ENCODE results near the gene TRA2A.

Gene TRA2A

GRCh38 chr7:23471106-23471859, 60.5 kb downstream of the TRA2A start:
- in situ Hi-C loops (cut with MboI; ENCODE audit: low sequenced_read_pairs), result no loop called here

DNA sequence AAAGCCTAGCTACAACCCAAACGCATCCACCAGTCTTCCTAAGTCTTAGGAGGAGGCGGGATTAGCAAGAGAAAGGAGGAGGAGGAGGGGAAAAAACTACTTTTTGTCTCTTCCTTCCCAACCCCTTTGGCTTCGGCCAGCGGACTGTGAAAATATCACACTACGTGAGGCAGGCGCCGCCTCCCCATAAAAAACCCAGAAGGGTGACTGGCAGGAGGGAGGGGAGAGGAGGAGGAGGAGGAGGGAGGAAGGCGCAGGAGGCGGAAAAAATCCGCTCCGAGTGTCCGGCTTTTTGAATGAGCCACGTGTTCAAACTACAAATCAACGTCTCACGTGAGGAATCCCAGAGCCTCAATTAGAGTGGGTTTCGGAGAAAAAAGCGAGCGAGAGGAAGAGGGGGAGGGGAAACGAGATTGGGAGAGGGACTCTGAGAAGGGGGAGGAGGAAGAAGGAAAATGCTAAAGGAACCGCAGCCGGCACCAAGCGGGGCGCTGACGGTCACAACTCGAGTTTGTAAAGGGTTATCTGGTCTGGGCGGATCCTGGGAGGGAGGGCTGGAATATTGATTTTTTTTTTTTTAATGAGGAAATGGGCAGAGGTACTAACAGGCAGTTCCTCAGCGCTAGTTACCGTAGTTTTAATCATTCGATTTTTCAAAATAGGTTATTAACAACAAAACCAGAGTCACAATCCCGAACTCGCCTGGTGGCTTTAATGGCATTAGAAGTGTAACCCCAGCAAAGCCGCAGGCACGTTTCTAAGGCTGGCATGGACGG, 61.3 kb downstream of the TRA2A start, which contains the start of gene IGF2BP3:
Gene IGF2BP3, minus strand, starts transcription at position 162 of the 776 bp plus-strand sequence. CDS start 381 bp downstream, outside the sequence.
- in situ Hi-C loops (cut with MboI; ENCODE audit: low sequenced_read_pairs), result no loop called here

DNA sequence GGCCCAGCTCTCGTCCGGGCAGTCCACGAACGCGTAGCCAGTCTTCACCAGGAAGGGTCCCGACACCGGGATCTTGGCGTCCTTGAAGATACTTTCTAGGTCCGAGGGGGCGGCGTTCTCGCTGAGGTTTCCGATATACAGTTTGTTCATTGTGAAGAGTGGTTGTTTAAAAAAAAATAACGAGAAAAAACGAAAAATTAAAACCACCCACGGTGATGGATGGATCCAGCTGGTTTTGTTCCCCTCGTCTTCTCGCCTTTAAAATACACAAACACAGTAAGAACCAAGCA, 61.9 kb downstream of the TRA2A start:
- in situ Hi-C loops (cut with MboI; ENCODE audit: low sequenced_read_pairs), result no loop called here

- in situ Hi-C loops (cut with MboI; ENCODE audit: low sequenced_read_pairs), result no loop called here
These were observed 62.4 kb downstream of the TRA2A start for GRCh38 chr7:23469150-23469960.

- in situ Hi-C loops (cut with MboI; ENCODE audit: low sequenced_read_pairs), result no loop called here
These were observed 63.1 kb downstream of the TRA2A start for GRCh38 chr7:23468526-23469149.

DNA sequence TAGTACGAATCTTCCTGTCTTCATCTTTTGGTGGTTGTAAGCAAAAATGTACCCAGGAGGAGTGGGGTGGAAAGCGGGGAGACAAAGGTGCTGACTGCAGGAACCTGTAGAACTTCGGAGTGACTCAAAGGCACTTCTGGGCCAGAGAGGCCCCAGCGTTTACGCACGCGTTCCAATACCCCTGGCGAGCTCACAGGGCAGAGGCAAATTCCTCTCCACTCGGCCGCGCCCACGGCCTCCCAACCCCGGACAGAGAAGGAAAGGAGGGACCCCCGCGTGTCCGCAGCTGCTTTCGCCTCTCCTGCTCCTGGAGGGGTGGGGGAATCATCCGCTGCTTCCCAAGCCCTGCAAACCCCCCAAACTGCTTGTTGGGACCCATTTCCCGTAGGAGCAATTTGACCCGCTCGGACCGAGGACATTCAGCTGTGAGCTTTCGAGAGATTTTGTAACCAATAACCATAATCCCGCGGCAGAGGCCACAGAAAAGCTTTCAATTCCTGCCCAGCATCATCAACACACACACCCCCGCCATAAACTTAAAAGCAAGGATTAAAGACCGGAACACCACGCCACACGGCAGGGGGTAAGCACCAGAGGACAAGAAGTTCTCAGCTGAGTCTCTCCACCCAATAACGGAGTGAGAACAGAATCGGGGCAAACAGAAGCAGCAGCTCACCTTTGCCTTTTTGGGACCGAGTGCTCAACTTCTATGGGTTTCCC, 63.8 kb downstream of the TRA2A start:
- in situ Hi-C loops (cut with MboI; ENCODE audit: low sequenced_read_pairs), result no loop called here

DNA sequence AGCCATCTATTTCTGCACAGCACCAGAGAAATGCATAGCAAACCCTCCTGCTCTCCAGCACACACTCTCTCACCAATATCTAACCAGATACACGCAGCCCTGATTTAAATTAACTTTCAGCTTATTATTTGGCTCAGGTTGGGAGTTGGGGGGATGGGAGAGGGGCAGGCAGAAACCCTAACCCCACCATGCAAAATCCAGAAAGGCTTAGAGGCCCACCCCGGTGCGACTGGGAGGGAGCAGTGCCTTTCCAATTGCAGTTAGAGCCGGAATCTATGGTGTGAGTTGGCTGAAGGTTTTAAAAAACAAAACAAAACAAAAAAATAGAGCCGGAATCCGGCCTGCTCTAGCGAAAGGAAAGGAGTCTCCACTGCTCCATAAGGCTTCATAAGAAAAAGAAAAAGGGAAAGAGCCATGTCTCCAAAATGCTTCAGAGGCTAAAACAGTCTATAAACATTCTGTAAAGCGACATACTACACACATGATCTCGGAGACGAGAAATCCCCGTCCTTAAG, 64.4 kb downstream of the TRA2A start:
- in situ Hi-C loops (cut with MboI; ENCODE audit: low sequenced_read_pairs), result no loop called here

- in situ Hi-C loops (cut with MboI; ENCODE audit: low sequenced_read_pairs), result no loop called here
These were observed 68.9 kb downstream of the TRA2A start for GRCh38 chr7:23462846-23463245.

- in situ Hi-C loops (cut with MboI; ENCODE audit: low sequenced_read_pairs), result no loop called here
These were observed 73.7 kb downstream of the TRA2A start for GRCh38 chr7:23458044-23458443.

- in situ Hi-C loops (cut with MboI; ENCODE audit: low sequenced_read_pairs), result no loop called here
These were observed 75.7 kb downstream of the TRA2A start for GRCh38 chr7:23456093-23456492.

DNA sequence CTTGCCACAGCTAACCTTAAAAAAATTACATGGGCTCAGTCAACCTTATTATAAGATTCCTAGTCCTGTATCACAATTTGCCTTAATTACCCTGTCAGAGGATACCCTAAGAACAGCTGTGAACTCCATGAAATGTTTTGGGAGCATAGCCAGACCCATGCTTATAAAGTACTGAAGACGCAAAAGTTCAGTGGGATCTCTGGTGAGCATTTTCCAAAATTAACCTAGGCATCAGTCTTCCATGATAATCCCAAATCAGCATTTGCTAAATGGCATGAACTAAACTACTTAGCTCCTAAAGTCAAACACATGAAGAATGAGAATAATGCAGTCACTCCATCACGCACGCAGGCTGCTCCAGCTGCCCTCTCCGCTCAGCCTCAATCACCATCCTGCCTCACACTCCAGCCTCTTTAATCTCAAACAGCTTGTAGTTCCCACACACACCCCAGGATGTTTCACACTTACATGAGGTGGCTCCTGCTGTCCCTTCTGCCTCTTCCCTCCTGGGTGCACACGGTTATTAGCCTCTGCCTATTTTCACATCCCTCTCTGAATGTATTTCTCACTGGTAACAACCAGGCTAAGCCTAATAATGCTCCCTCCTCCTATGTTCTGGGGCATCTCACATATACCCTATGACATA, 76.8 kb downstream of the TRA2A start:
- in situ Hi-C loops (cut with MboI; ENCODE audit: low sequenced_read_pairs), result no loop called here

Data from HL-60/S4 treated with phorbol 12-myristate 13-acetate at 8.2 ng/mL for 4 days and 3 days (cell line).